HepG2 (cell line): ENCODE data around the gene ODAD4. TPM values are rescaled to one million over a fixed set of nuclear protein-coding genes. Genes with fewer than 3 reads are reported as not detected.

Source experiments
- ARID5B ChIP-seq: IDR thresholded peaks from 2 replicates; pipeline ENCODE4 v1.4.0; 2020; ENCODE audit warnings: mild to moderate bottlenecking, missing genetic modification reagents
- ARNT ChIP-seq: fragments of 450-650 bp; IDR thresholded peaks from 2 replicates; pipeline ENCODE4 v1.6.1; 2017
- CC2D1A ChIP-seq: sonication (generic); formaldehyde crosslinking; IDR thresholded peaks from 2 replicates; pipeline ENCODE4 v1.8.1; 2023; ENCODE audit warnings: mild to moderate bottlenecking, missing genetic modification reagents
- GABPA ChIP-seq, 2 experiments: IDR thresholded peaks; 2 replicates each; pipeline ENCODE4 v1.6.1; 2011 to 2016; ENCODE audit warnings: low read depth in 2 of 2, low read length in 1 of 2, missing biosample characterization in 1 of 2, missing genetic modification characterization in 1 of 2
- GPBP1L1 ChIP-seq: sonication (generic); formaldehyde crosslinking; IDR thresholded peaks from 2 replicates; pipeline ENCODE4 v1.5.0; 2020; ENCODE audit warnings: mild to moderate bottlenecking, missing genetic modification reagents
- GPN1 ChIP-seq: sonication (generic); formaldehyde crosslinking; IDR thresholded peaks from 2 replicates; pipeline ENCODE4 v1.5.1; 2020; ENCODE audit warnings: missing genetic modification reagents, borderline replicate concordance
- LBX2 ChIP-seq: sonication (generic); formaldehyde crosslinking; IDR thresholded peaks from 2 replicates; pipeline ENCODE4 v1.5.0; 2020; ENCODE audit warnings: missing genetic modification reagents, mild to moderate bottlenecking, borderline replicate concordance
- SAFB2 ChIP-seq: sonication (generic); formaldehyde crosslinking; IDR thresholded peaks from 2 replicates; pipeline ENCODE4 v1.5.1; 2020; ENCODE audit warnings: missing genetic modification reagents, low read depth, mild to moderate bottlenecking, borderline replicate concordance
- SMARCE1 ChIP-seq: fragments of 450-650 bp; IDR thresholded peaks from 2 replicates; pipeline ENCODE4 v1.6.1; 2017; ENCODE audit warnings: borderline replicate concordance
- SPEN ChIP-seq: sonication (generic); formaldehyde crosslinking; IDR thresholded peaks from 2 replicates; pipeline ENCODE4 v1.5.1; 2020; ENCODE audit warnings: low read depth, mild to moderate bottlenecking, missing genetic modification reagents
- ZC3H13 ChIP-seq: sonication (generic); formaldehyde crosslinking; IDR thresholded peaks from 2 replicates; pipeline ENCODE4 v1.8.1; 2023; ENCODE audit warnings: mild to moderate bottlenecking, missing genetic modification reagents, moderate library complexity
- ZFP36L1 ChIP-seq: sonication (generic); formaldehyde crosslinking; IDR thresholded peaks from 2 replicates; pipeline ENCODE4 v1.8.0; 2022; ENCODE audit warnings: mild to moderate bottlenecking, missing genetic modification reagents, moderate library complexity
- ZFP62 ChIP-seq: sonication (generic); formaldehyde crosslinking; IDR thresholded peaks from 2 replicates; pipeline ENCODE4 v1.4.0; 2020; ENCODE audit warnings: missing genetic modification reagents
- ZGPAT ChIP-seq: IDR thresholded peaks from 2 replicates; pipeline ENCODE4 v1.6.1; 2016; ENCODE audit warnings: mild to moderate bottlenecking
- ZNF205 ChIP-seq: IDR thresholded peaks from 2 replicates; pipeline ENCODE4 v1.6.1; 2018; ENCODE audit warnings: missing biosample characterization, missing genetic modification reagents
- ZNF556 ChIP-seq: sonication (generic); formaldehyde crosslinking; IDR thresholded peaks from 2 replicates; pipeline ENCODE4 v1.4.0; 2020; ENCODE audit warnings: mild to moderate bottlenecking, missing genetic modification reagents, borderline replicate concordance
- ZNF589 ChIP-seq: sonication (generic); formaldehyde crosslinking; conservative IDR thresholded peaks from 2 replicates; pipeline ENCODE4 v1.8.0; 2022; ENCODE audit warnings: mild to moderate bottlenecking, moderate library complexity, missing genetic modification reagents
- ZNF766 ChIP-seq: sonication (generic); formaldehyde crosslinking; IDR thresholded peaks from 2 replicates; pipeline ENCODE4 v1.5.0; 2020; ENCODE audit warnings: missing genetic modification reagents, borderline replicate concordance
- polyA plus RNA-seq, 8 experiments: library from polyadenylated mRNA; depleted of rRNA in 3 of 8; stranded (reverse) in 7 of 8; unstranded in 1 of 8; fragments of >200 nt; fragmentation: Illumina TruSeq in 4 of 8; extraction: Trizol in 4 of 8; gene quantifications; 2 replicates each; pipeline versions ENCODE4 v1.2.1 to v1.2.3, GENCODE V29; 2011 to 2016; ENCODE audit warnings: low read depth in 4 of 8, missing spikeins in 1 of 8, mixed read lengths in 1 of 8; ENCODE audit not compliant: insufficient read depth in 1 of 8
- total RNA-seq, 5 experiments: library from RNA; depleted of rRNA; stranded (reverse); fragments of >200 nt; fragmentation: Illumina TruSeq; extraction: Trizol; gene quantifications; 2 replicates each; pipeline ENCODE4 v1.2.3, GENCODE V29; 2016; ENCODE audit warnings: low read depth in 1 of 5
- TF ChIP-seq, protein P1 (sequence below): sonication (generic); formaldehyde crosslinking; IDR thresholded peaks from 2 replicates; pipeline ENCODE4 v1.4.0; 2020; ENCODE audit warnings: missing genetic modification reagents, mild to moderate bottlenecking, borderline replicate concordance
- TF ChIP-seq, protein P2 (sequence below): sonication (generic); formaldehyde crosslinking; IDR thresholded peaks from 2 replicates; pipeline ENCODE4 v1.5.0; 2020; ENCODE audit warnings: missing genetic modification reagents

Gene ODAD4
- total and polyA plus RNA-seq, 2 of the 13 experiments (the other 11 are each of a cell fraction or from before 2014, with no cell fraction given) = 0.48 to 0.53 TPM

GRCh38 chr17:41959336-41960095, 29.1 kb downstream of the ODAD4 start (continued):
- TF ChIP-seq SMARCE1 (no peak), SPEN (CRISPR knock-in tag) (peak; percentile 37), ZGPAT (CRISPR knock-in tag) (peak; percentile 55; the same call in 1 of the 2 replicates), CC2D1A (CRISPR knock-in tag) (no peak), GPN1 (CRISPR knock-in tag) (no peak), LBX2 (CRISPR knock-in tag) (no peak), GPBP1L1 (CRISPR knock-in tag) (no peak), ZNF766 (CRISPR knock-in tag) (0 out of 2 replicates have a peak, but pooled peaks have one; percentile 39), ZC3H13 (CRISPR knock-in tag) (peak; percentile 58; the same call in 1 of the 2 replicates), ZFP36L1 (CRISPR knock-in tag) (peak; percentile 63; the same call in 1 of the 2 replicates), ARID5B (peak; percentile 48; the same call in 1 of the 2 replicates), GABPA (IDR thresholded peaks at IDR 0.05; ENCODE audit: low read depth, low read length) (no peak), GABPA (CRISPR knock-in tag; IDR thresholded peaks at IDR 0.05; ENCODE audit: low read depth) (no peak), ZFP62 (CRISPR knock-in tag) (no peak), ZNF205 (no peak), ZNF589 (CRISPR knock-in tag) (no peak; the same call in 1 of the 2 replicates), ARNT (no peak), ZNF556 (CRISPR knock-in tag) (peak; percentile 55; the same call in 1 of the 2 replicates), SAFB2 (CRISPR knock-in tag) (no peak; the same call in none of the 2 replicates)
- TF ChIP-seq, protein P1, sequence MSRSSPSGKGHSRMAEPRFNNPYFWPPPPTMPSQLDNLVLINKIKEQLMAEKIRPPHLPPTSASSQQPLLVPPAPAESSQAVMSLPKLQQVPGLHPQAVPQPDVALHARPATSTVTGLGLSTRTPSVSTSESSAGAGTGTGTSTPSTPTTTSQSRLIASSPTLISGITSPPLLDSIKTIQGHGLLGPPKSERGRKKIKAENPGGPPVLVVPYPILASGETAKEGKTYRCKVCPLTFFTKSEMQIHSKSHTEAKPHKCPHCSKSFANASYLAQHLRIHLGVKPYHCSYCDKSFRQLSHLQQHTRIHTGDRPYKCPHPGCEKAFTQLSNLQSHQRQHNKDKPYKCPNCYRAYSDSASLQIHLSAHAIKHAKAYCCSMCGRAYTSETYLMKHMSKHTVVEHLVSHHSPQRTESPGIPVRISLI = peak; percentile 68; the same call in 1 of the 2 replicates
- TF ChIP-seq, protein P2, sequence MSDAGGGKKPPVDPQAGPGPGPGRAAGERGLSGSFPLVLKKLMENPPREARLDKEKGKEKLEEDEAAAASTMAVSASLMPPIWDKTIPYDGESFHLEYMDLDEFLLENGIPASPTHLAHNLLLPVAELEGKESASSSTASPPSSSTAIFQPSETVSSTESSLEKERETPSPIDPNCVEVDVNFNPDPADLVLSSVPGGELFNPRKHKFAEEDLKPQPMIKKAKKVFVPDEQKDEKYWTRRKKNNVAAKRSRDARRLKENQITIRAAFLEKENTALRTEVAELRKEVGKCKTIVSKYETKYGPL (CRISPR knock-in tag) = peak; percentile 90
